Gastrocnemius medialis (tissue), 4 donors: ENCODE data around the gene ITCH. TPM values are rescaled to one million over a fixed set of nuclear protein-coding genes. Genes with fewer than 3 reads are reported as not detected.
A peak's percentile ranks its signal among the peaks of the same experiment; 100 is the strongest.

Source experiments
- ATAC-seq, 2 donors: fragments of 150-250 bp; one replicate each; pipeline ENCODE4 v1.9.1; 2016
- DNase-seq, 2 donors: peaks; one replicate each; pipeline ENCODE4 v3.0.0-alpha.2; 2019
- H3K27ac ChIP-seq, 4 donors: fragments of 200-600 bp; sonication (generic); 1 replicate in 1 of 4; 2 replicates in 3 of 4; pipeline ENCODE4 v1.5.1; 2016 to 2018; ENCODE audit warnings: mild to moderate bottlenecking in 2 of 4, moderate library complexity in 1 of 4
- H3K27me3 ChIP-seq, 3 donors: fragments of 200-600 bp; sonication (generic) in 2 of 3; 1 replicate in 1 of 3; 2 replicates in 2 of 3; pipeline versions ENCODE4 v1.5.1 to v1.6.0; 2016 to 2019; ENCODE audit warnings: mild to moderate bottlenecking in 1 of 3, moderate library complexity in 1 of 3
- H3K36me3 ChIP-seq, 2 donors: fragments of 200-600 bp; sonication (generic) in 1 of 2; one replicate each; pipeline ENCODE4 v1.5.1; 2017 to 2018
- H3K4me1 ChIP-seq, 2 donors: fragments of 200-600 bp; sonication (generic) in 1 of 2; one replicate each; pipeline ENCODE4 v1.5.1; 2016 to 2017; ENCODE audit warnings: mild to moderate bottlenecking in 2 of 2
- H3K4me3 ChIP-seq, 4 donors: fragments of 200-600 bp; sonication (generic) in 3 of 4; 1 replicate in 1 of 4; 2 replicates in 3 of 4; pipeline ENCODE4 v1.5.1; 2016 to 2019; ENCODE audit warnings: mild to moderate bottlenecking in 2 of 4
- H3K9me3 ChIP-seq, 3 donors: fragments of 200-600 bp; sonication (generic) in 2 of 3; 1 replicate in 1 of 3; 2 replicates in 2 of 3; pipeline ENCODE4 v1.5.1; 2016 to 2019
- POLR2A ChIP-seq, 2 donors: fragments of 450-650 bp; IDR thresholded peaks; one replicate each; pipeline ENCODE4 v1.6.1; 2017; ENCODE audit warnings: antibody characterized with exemption in 2 of 2, mild to moderate bottlenecking in 2 of 2, moderate library complexity in 2 of 2
- in situ Hi-C, 4 donors: fragments of 200-750 bp; cut with MboI; loops; one replicate each; pipeline versions ENCODE4 v1.15.0 to v1.8.0; 2017; ENCODE audit warnings: low sequenced_read_pairs in 4 of 4
- intact Hi-C: fragments of 100-400 bp; cut with DNase I; formaldehyde crosslinking; loops from one replicate; pipeline ENCODE4 v1.15.1; 2023; ENCODE audit warnings: low total_unique reads
- total RNA-seq, 4 donors: library from RNA; depleted of rRNA; stranded (reverse); fragments of >200 nt; gene quantifications; one replicate each; pipeline versions ENCODE4 v1.1.0 to v1.2.3, GENCODE V29; 2016
- TF ChIP-seq, protein P1 (sequence below), 5 experiments: fragments of 450-650 bp in 3 of 5; fragments of 200-600 bp in 2 of 5; sonication (generic) in 2 of 5; IDR thresholded peaks in 4 of 5; conservative IDR thresholded peaks in 1 of 5; 1 replicate in 4 of 5; 2 replicates in 1 of 5; pipeline ENCODE4 v1.5.1; 2016 to 2019; ENCODE audit warnings: antibody characterized with exemption in 5 of 5, mild to moderate bottlenecking in 3 of 5, moderate library complexity in 3 of 5

ITCH gene
- total RNA-seq, 4 donors from 2014 or later, result 32.9 to 55.2 (median 52.0) TPM

GRCh38 chr20:34388678-34389077 lies 25.6 kb downstream of the ITCH start:
- H3K27ac ChIP-seq, result no peak overlapping the region
- no peaks in the 10 kb centered on the region for H3K9me3 ChIP-seq
- H3K27me3 ChIP-seq, result no peaks in the 10 kb centered on the region
- DNase-seq, result no peak
- ATAC-seq, result no peak
- in situ Hi-C loops, result no loop called here
- peaks cover 39 to 42% of the 10 kb centered on the region in 2 donors for H3K4me1 ChIP-seq
- H3K4me3 ChIP-seq, result no peak overlapping the region
- intact Hi-C loops, result no loop called here
- peaks cover 0 to 7% of the 10 kb centered on the region in 2 donors for H3K36me3 ChIP-seq
- no peak for TF ChIP-seq POLR2A (IDR thresholded peaks at IDR 0.05)
- TF ChIP-seq, protein P1, sequence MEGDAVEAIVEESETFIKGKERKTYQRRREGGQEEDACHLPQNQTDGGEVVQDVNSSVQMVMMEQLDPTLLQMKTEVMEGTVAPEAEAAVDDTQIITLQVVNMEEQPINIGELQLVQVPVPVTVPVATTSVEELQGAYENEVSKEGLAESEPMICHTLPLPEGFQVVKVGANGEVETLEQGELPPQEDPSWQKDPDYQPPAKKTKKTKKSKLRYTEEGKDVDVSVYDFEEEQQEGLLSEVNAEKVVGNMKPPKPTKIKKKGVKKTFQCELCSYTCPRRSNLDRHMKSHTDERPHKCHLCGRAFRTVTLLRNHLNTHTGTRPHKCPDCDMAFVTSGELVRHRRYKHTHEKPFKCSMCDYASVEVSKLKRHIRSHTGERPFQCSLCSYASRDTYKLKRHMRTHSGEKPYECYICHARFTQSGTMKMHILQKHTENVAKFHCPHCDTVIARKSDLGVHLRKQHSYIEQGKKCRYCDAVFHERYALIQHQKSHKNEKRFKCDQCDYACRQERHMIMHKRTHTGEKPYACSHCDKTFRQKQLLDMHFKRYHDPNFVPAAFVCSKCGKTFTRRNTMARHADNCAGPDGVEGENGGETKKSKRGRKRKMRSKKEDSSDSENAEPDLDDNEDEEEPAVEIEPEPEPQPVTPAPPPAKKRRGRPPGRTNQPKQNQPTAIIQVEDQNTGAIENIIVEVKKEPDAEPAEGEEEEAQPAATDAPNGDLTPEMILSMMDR (IDR thresholded peaks at IDR 0.05 in 4 of 5, conservative IDR thresholded peaks at IDR 0.05 in 1 of 5), result no peak

DNA sequence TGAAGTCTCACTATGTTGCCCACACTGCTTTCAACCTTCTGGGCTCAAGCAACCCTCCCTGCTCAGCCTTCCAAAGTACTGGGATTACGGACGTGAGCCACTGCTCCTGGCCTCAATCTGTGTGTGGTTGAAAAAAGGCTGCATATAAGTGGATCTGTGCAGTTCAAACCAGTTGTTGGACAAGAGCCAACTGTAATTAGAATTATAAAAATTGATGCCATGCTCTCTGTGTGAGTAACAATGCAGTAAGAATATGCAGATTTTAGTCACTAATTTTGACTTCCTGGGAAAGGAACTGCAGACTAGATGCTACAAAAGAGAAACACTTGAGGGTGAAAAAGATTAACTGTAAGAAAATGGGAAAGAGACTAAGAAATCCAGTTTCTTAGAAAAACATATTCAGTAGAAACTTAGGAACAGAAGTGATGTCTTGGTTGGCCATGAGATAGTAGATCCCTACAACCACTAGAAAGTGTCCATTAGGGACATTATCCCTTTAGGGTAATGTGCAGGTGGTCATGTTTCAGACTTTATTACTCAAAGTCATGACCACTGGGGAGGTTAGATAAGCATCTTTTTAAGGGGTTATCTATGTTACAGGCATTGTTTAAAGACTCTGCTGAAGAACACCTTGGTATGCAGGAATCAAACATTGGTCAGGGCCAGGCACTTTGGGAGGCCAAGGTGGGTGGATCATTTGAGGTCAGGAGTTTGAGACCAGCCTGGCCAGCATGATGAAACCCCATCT lies 26.3 kb downstream of the ITCH start:
- in situ Hi-C loops (no loop called here), intact Hi-C loops (no loop called here)
- no peak overlapping the region for H3K4me3 ChIP-seq
- no peaks in the 10 kb centered on the region for H3K27me3 ChIP-seq
- ATAC-seq (no peak), DNase-seq (no peak)
- TF ChIP-seq, protein P1 (IDR thresholded peaks at IDR 0.05 in 4 of 5, conservative IDR thresholded peaks at IDR 0.05 in 1 of 5), result no peak
- no peak for TF ChIP-seq POLR2A (IDR thresholded peaks at IDR 0.05)
- H3K9me3 ChIP-seq, result no peaks in the 10 kb centered on the region
- H3K36me3 ChIP-seq, result peaks cover 0 to 10% of the 10 kb centered on the region in 2 donors
- H3K27ac ChIP-seq, result no peak overlapping the region
- peaks cover 39 to 42% of the 10 kb centered on the region in 2 donors for H3K4me1 ChIP-seq

DNA sequence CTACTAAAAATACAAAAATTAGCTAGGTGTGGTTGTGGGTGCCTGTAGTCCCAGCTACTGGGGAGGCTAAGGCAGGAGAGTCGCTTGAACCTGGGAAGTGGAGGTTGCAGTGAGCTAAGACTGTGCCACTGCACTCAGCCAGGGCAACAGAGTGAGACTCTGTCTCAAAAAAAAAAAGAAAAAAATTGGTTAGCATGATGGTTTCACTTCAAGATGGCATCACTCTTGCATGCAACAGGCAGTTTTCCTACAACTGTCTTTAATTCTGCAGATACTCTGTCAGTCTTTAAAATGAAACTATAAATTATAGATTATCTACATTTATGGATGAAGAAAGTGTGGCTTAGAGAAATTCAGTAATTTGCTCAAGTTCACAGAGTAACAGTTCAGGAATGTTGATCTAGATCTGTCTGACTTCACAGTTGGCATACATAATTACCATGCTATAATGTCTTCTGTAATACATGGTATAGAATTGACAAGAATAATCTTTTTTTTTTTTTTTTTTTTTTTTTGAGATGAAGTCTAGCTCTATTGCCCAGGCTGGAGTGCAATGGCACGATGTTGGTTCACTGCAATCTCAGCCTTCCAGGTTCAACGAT lies 27.0 kb downstream of the ITCH start:
- Histone ChIP-seq H3K27ac (peak overlapping the region in 3 of 4 donors; percentile 45 to 67 (median 51)), H3K27me3 (no peaks in the 10 kb centered on the region), H3K4me1 (peaks cover 39 to 40% of the 10 kb centered on the region in 2 donors), H3K4me3 (no peak overlapping the region), H3K9me3 (no peaks in the 10 kb centered on the region), H3K36me3 (peaks cover 0 to 14% of the 10 kb centered on the region in 2 donors)
- ATAC-seq (no peak), DNase-seq (no peak)
- intact Hi-C loops, result no loop called here
- in situ Hi-C loops, result no loop called here
- TF ChIP-seq, protein P1 (IDR thresholded peaks at IDR 0.05 in 4 of 5, conservative IDR thresholded peaks at IDR 0.05 in 1 of 5), result no peak
- no peak for TF ChIP-seq POLR2A (IDR thresholded peaks at IDR 0.05)

DNA sequence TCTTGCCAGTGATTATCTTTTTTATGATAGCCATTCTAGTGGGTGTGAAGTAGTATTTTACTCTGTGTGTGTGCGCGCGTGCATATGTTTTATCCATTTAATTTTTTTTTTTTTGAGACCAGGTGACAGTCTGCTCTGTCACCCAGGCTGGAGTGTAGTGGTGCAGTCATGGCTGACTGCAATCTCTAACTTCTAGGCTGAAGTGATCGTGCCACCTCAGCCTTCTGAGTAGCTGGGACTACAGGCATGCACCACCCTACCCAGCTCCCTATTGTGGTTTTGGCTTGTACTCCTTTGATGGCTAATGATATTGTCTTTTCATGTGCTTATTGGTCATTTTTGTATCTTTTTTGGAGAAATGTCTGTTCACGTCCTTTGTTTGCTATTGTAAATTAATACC lies 33.3 kb downstream of the ITCH start:
- ATAC-seq (no peak), DNase-seq (no peak)
- in situ Hi-C loops, result no loop called here
- Histone ChIP-seq H3K27ac (no peak overlapping the region), H3K4me1 (peaks cover 0 to 2% of the 10 kb centered on the region in 2 donors), H3K36me3 (peaks cover 0 to 25% of the 10 kb centered on the region in 2 donors), H3K9me3 (no peaks in the 10 kb centered on the region), H3K27me3 (no peaks in the 10 kb centered on the region), H3K4me3 (no peak overlapping the region)
- no peak for TF ChIP-seq POLR2A (IDR thresholded peaks at IDR 0.05)
- TF ChIP-seq, protein P1 (IDR thresholded peaks at IDR 0.05 in 4 of 5, conservative IDR thresholded peaks at IDR 0.05 in 1 of 5), result no peak
- intact Hi-C loops, result no loop called here
